Suprapubic skin (tissue), 4 donors: ENCODE results near the gene DDX1.

Experiments
- POLR2A ChIP-seq, 2 donors: fragments of 450-650 bp; IDR thresholded peaks; one replicate each; pipeline ENCODE4 v1.6.1; 2017; ENCODE audit warnings: antibody characterized with exemption in 2 of 2, mild to moderate bottlenecking in 2 of 2, moderate library complexity in 2 of 2
- POLR2AphosphoS5 ChIP-seq, 3 donors: sonication (generic); formaldehyde crosslinking; IDR thresholded peaks; one replicate each; pipeline ENCODE4 v1.6.1; 2017; ENCODE audit warnings: antibody characterized with exemption in 3 of 3
- TF ChIP-seq, protein P1 (sequence below), 2 donors: fragments of 200-600 bp in 1 of 2; fragments of 450-650 bp in 1 of 2; sonication (generic) in 1 of 2; IDR thresholded peaks; one replicate each; pipeline ENCODE4 v1.5.1; 2016 to 2019; ENCODE audit warnings: antibody characterized with exemption in 2 of 2, mild to moderate bottlenecking in 1 of 2, moderate library complexity in 1 of 2

- TF ChIP-seq, protein P1, sequence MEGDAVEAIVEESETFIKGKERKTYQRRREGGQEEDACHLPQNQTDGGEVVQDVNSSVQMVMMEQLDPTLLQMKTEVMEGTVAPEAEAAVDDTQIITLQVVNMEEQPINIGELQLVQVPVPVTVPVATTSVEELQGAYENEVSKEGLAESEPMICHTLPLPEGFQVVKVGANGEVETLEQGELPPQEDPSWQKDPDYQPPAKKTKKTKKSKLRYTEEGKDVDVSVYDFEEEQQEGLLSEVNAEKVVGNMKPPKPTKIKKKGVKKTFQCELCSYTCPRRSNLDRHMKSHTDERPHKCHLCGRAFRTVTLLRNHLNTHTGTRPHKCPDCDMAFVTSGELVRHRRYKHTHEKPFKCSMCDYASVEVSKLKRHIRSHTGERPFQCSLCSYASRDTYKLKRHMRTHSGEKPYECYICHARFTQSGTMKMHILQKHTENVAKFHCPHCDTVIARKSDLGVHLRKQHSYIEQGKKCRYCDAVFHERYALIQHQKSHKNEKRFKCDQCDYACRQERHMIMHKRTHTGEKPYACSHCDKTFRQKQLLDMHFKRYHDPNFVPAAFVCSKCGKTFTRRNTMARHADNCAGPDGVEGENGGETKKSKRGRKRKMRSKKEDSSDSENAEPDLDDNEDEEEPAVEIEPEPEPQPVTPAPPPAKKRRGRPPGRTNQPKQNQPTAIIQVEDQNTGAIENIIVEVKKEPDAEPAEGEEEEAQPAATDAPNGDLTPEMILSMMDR (IDR thresholded peaks at IDR 0.05) = no peak
- TF ChIP-seq POLR2A (IDR thresholded peaks at IDR 0.05) = no peak
- TF ChIP-seq POLR2AphosphoS5 (IDR thresholded peaks at IDR 0.05) = no peak
Measured at GRCh38 chr2:15647622-15648590, 56.2 kb downstream of the DDX1 start.
